ENCODE results near the gene TMEM98.
"Not testable (repeated sequence)": the region's sequence is repeated elsewhere in the genome, so short reads cannot be mapped to it uniquely, and the experiment has no call there.

The TMEM98 gene

GRCh38 chr17:32987868-32988267, 59.9 kb downstream of the TMEM98 start:
- not testable (repeated sequence) for DNase-seq

- no peak for DNase-seq
These were observed 60.6 kb downstream of the TMEM98 start for GRCh38 chr17:32988481-32989101.

- DNase-seq: no peak
These were observed 64.5 kb downstream of the TMEM98 start for GRCh38 chr17:32992321-32993033.

GRCh38 chr17:32993977-32994376, 66.0 kb downstream of the TMEM98 start:
- DNase-seq: no peak
